Lung (tissue), 12 donors: ENCODE results near the gene KCNJ6. TPM values are rescaled to one million over a fixed set of nuclear protein-coding genes. Genes with fewer than 3 reads are reported as not detected.

Experiments used
- ATAC-seq: fragments of 200-7000 bp; cut with Tn5 transposase; one replicate; pipeline ENCODE4 v1.9.1; 2020; ENCODE audit warnings: moderate number of reproducible peaks; ENCODE audit not compliant: insufficient read depth, low FRiP score
- DNase-seq, 3 donors: peaks; one replicate each; pipeline ENCODE4 v3.0.0-alpha.2; 2013 to 2017
- H3K27ac ChIP-seq, 2 donors: one replicate each; pipeline ENCODE4 v1.5.1; 2013; ENCODE audit warnings: mild to moderate bottlenecking in 2 of 2, moderate library complexity in 2 of 2, control low read depth in 1 of 2, inconsistent platforms in 1 of 2, low read depth in 1 of 2, low read length in 1 of 2
- H3K27me3 ChIP-seq, 3 donors: one replicate each; pipeline ENCODE4 v1.5.1; 2013; ENCODE audit warnings: low read length in 2 of 3; ENCODE audit not compliant: control insufficient read depth in 3 of 3, insufficient read depth in 3 of 3
- H3K36me3 ChIP-seq, 4 donors: one replicate each; pipeline ENCODE4 v1.5.1; 2013; ENCODE audit warnings: low read length in 4 of 4, mild to moderate bottlenecking in 1 of 4, moderate library complexity in 1 of 4; ENCODE audit not compliant: control insufficient read depth in 4 of 4, insufficient read depth in 4 of 4
- H3K4me1 ChIP-seq, 5 donors: one replicate each; pipeline ENCODE4 v1.5.1; 2013; ENCODE audit warnings: low read length in 5 of 5, mild to moderate bottlenecking in 2 of 5, moderate library complexity in 1 of 5; ENCODE audit not compliant: control insufficient read depth in 5 of 5, insufficient read depth in 5 of 5
- H3K4me3 ChIP-seq: one replicate; pipeline ENCODE4 v1.5.1; 2013; ENCODE audit warnings: mild to moderate bottlenecking, control low read depth, moderate library complexity
- H3K9ac ChIP-seq, 2 donors: one replicate each; pipeline ENCODE4 v1.5.1; 2013; ENCODE audit warnings: low read length in 2 of 2, control low read depth in 1 of 2; ENCODE audit not compliant: insufficient read depth in 1 of 2
- H3K9me3 ChIP-seq, 4 donors: one replicate each; pipeline ENCODE4 v1.5.1; 2013; ENCODE audit warnings: low read length in 3 of 4, mild to moderate bottlenecking in 1 of 4, moderate library complexity in 1 of 4; ENCODE audit not compliant: control insufficient read depth in 4 of 4, insufficient read depth in 3 of 4
- CTCF ChIP-seq: IDR thresholded peaks from 2 replicates; pipeline ENCODE4 v1.5.1; 2012; ENCODE audit warnings: mild to moderate bottlenecking; ENCODE audit errors: control extremely low read depth, extremely low read depth
- WGBS, 2 donors: extraction: QIAGEN DNeasy Blood & Tissue Kit; methylation state at CpG; one replicate each; pipeline ENCODE4 v1.1.7; 2013; 5-methylcytosine and 5-hydroxymethylcytosine counted together
- polyA plus RNA-seq, 2 donors: library from polyadenylated mRNA; stranded (reverse); fragments of 200-250 nt; gene quantifications; one replicate each; pipeline ENCODE4 v1.2.1, GENCODE V29; 2013
- total RNA-seq, 2 donors: library from RNA; depleted of rRNA in 1 of 2; stranded (reverse); fragments of >200 nt in 1 of 2; gene quantifications; one replicate each; pipeline ENCODE4 v1.2.1, GENCODE V29; 2014 to 2021
- donor health status: control.
- donor health status: control.
- donor health status: Bipolar disorder and iron deficiency.
- donor health status: healthy.
- donor health status: DM: yes; HTN: yes; CAD: no.

The KCNJ6 gene
- total and polyA plus RNA-seq, 4 donors = 0.01 to 0.31 (median 0.03) TPM

GRCh38 chr21:37601027-37601426 is 315.2 kb downstream of the KCNJ6 start:
- Histone ChIP-seq H3K27me3 (no peaks in the 10 kb centered on the region), H3K9me3 (peaks cover 0 to 6% (median 0%) of the 10 kb centered on the region in 4 donors), H3K4me3 (no peak overlapping the region), H3K4me1 (no peaks in the 10 kb centered on the region), H3K9ac (no peak overlapping the region), H3K36me3 (no peaks in the 10 kb centered on the region), H3K27ac (no peak overlapping the region)
- DNase-seq (no peak), ATAC-seq (no peak)
- 76 to 80% methylated on average over 3 of the region's 3 CpGs for WGBS, 2 donors
- TF ChIP-seq CTCF = no peak

DNA sequence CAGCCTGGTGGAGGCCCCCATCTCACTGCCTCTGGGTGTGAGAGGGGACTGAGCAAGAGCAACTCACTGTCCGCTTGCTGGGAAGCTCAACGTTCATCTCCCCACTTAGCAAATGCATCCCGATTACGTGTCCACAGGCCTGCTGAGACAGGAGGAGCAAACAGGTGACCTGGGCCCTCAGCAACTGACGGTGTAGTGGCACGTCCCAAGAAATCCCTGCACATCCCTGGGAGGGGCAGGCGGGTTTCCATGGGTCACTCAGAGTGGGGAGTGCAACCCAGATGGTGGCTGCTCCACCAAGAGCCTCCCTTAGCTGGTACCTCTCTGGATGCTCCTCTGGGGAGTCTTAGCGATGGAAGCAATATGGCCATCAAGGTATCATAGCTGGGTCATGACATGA is 320.3 kb downstream of the KCNJ6 start:
- no peak for TF ChIP-seq CTCF
- DNase-seq (no peak), ATAC-seq (no peak)
- Histone ChIP-seq H3K9me3 (peaks cover 0 to 2% (median 0%) of the 10 kb centered on the region in 4 donors), H3K4me1 (no peaks in the 10 kb centered on the region), H3K9ac (no peak overlapping the region), H3K27me3 (no peaks in the 10 kb centered on the region), H3K36me3 (no peaks in the 10 kb centered on the region), H3K27ac (no peak overlapping the region), H3K4me3 (no peak overlapping the region)
- 93 to 97% methylated on average over 8 of the region's 8 CpGs for WGBS, 2 donors

GRCh38 chr21:37594472-37594951 is 321.7 kb downstream of the KCNJ6 start:
- Histone ChIP-seq H3K36me3 (no peaks in the 10 kb centered on the region), H3K27ac (no peak overlapping the region), H3K4me1 (no peaks in the 10 kb centered on the region), H3K9ac (no peak overlapping the region), H3K27me3 (no peaks in the 10 kb centered on the region), H3K4me3 (no peak overlapping the region), H3K9me3 (peaks cover 0 to 2% (median 0%) of the 10 kb centered on the region in 4 donors)
- ATAC-seq (no peak), DNase-seq (no peak)
- 86 to 89% methylated on average over 15 of the region's 15 CpGs for WGBS, 2 donors
- TF ChIP-seq CTCF = no peak
